Osteocyte (in vitro differentiated cells): Measurements from ENCODE around the gene RBM14. TPM values are rescaled to one million over a fixed set of nuclear protein-coding genes. Genes with fewer than 3 reads are reported as not detected.

Experiments
- DNase-seq: peaks from one replicate; pipeline ENCODE4 v3.0.0; 2021; ENCODE audit warnings: mixed read lengths; ENCODE audit not compliant: unreplicated experiment; ENCODE audit errors: extremely low spot score
- H3K27ac Mint-ChIP-seq: one replicate; pipeline ENCODE4 v1.8.0; 2021; ENCODE audit warnings: mild to moderate bottlenecking, mixed read lengths; ENCODE audit not compliant: unreplicated experiment
- H3K27me3 Mint-ChIP-seq: one replicate; pipeline ENCODE4 v1.8.0; 2021; ENCODE audit warnings: mixed read lengths; ENCODE audit not compliant: unreplicated experiment
- H3K36me3 Mint-ChIP-seq: one replicate; pipeline ENCODE4 v1.8.0; 2021; ENCODE audit warnings: mixed read lengths; ENCODE audit not compliant: unreplicated experiment
- H3K4me1 Mint-ChIP-seq: one replicate; pipeline ENCODE4 v1.8.0; 2021; ENCODE audit warnings: mixed read lengths; ENCODE audit not compliant: unreplicated experiment
- H3K4me3 Mint-ChIP-seq: one replicate; pipeline ENCODE4 v1.8.0; 2021; ENCODE audit warnings: mild to moderate bottlenecking, moderate library complexity, mixed read lengths; ENCODE audit not compliant: unreplicated experiment
- H3K9me3 Mint-ChIP-seq: one replicate; pipeline ENCODE4 v1.8.0; 2021; ENCODE audit warnings: mixed read lengths; ENCODE audit not compliant: unreplicated experiment
- total RNA-seq: library from RNA; stranded (reverse); gene quantifications from 2 replicates; pipeline ENCODE4 v1.2.1, GENCODE V29; 2021
- TF ChIP-seq, protein P1 (sequence below): fragments of 200-600 bp; sonication (generic); IDR thresholded peaks from 2 replicates; pipeline ENCODE4 v1.5.0; 2021; ENCODE audit warnings: antibody characterized with exemption, mild to moderate bottlenecking, moderate library complexity

Gene RBM14
- total RNA-seq, 1 donor from 2014 or later, result 59.2 TPM

DNA sequence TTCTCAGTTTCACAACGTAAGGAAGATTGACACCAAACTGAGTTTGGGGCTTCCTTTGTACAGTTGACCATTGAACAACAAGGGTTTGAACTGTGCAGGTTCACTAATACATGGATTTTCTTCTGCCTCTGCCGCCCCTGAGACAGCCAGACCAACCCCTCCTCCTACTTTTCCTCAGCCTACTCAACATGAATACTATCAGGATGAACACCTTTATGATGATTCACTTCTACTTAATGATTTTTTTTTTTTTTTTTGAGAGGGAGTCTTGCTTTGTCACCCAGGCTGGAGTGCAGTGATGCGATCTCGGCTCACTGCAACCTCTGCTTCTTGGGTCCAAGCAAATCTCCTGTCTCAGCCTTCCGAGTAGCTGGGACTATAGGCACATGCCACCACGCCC, 36.7 kb downstream of the RBM14 start:
- Mint-ChIP-seq H3K4me3 (no peak overlapping the region), H3K9me3 (no peaks in the 10 kb centered on the region), H3K4me1 (no peaks in the 10 kb centered on the region), H3K27ac (no peak overlapping the region), H3K36me3 (peaks cover 20% of the 10 kb centered on the region), H3K27me3 (no peaks in the 10 kb centered on the region)
- TF ChIP-seq, protein P1, sequence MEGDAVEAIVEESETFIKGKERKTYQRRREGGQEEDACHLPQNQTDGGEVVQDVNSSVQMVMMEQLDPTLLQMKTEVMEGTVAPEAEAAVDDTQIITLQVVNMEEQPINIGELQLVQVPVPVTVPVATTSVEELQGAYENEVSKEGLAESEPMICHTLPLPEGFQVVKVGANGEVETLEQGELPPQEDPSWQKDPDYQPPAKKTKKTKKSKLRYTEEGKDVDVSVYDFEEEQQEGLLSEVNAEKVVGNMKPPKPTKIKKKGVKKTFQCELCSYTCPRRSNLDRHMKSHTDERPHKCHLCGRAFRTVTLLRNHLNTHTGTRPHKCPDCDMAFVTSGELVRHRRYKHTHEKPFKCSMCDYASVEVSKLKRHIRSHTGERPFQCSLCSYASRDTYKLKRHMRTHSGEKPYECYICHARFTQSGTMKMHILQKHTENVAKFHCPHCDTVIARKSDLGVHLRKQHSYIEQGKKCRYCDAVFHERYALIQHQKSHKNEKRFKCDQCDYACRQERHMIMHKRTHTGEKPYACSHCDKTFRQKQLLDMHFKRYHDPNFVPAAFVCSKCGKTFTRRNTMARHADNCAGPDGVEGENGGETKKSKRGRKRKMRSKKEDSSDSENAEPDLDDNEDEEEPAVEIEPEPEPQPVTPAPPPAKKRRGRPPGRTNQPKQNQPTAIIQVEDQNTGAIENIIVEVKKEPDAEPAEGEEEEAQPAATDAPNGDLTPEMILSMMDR, result no peak
- DNase-seq, result no peak

- Mint-ChIP-seq H3K27ac (no peak overlapping the region), H3K9me3 (no peaks in the 10 kb centered on the region), H3K4me3 (no peak overlapping the region), H3K4me1 (no peaks in the 10 kb centered on the region), H3K27me3 (no peaks in the 10 kb centered on the region), H3K36me3 (peaks cover 16% of the 10 kb centered on the region)
- TF ChIP-seq, protein P1, result no peak
- DNase-seq, result no peak
Measured at GRCh38 chr11:66659763-66660162, 43.3 kb downstream of the RBM14 start.

GRCh38 chr11:66663741-66664296, 47.4 kb downstream of the RBM14 start:
- no peaks in the 10 kb centered on the region for H3K9me3 Mint-ChIP-seq
- DNase-seq, result no peak
- TF ChIP-seq, protein P1, result no peak
- H3K27me3 Mint-ChIP-seq, result no peaks in the 10 kb centered on the region
- no peak overlapping the region for H3K4me3 Mint-ChIP-seq
- no peaks in the 10 kb centered on the region for H3K4me1 Mint-ChIP-seq
- H3K27ac Mint-ChIP-seq, result no peak overlapping the region
- peaks cover 38% of the 10 kb centered on the region for H3K36me3 Mint-ChIP-seq

GRCh38 chr11:66665369-66665768, 48.9 kb downstream of the RBM14 start:
- Mint-ChIP-seq H3K27me3 (no peaks in the 10 kb centered on the region), H3K4me1 (no peaks in the 10 kb centered on the region), H3K36me3 (peaks cover 32% of the 10 kb centered on the region), H3K27ac (peak overlapping the region; percentile 63), H3K4me3 (no peak overlapping the region), H3K9me3 (no peaks in the 10 kb centered on the region)
- no peak for DNase-seq
- TF ChIP-seq, protein P1, result no peak

- DNase-seq, result no peak
- H3K27me3 Mint-ChIP-seq, result no peaks in the 10 kb centered on the region
- peaks cover 11% of the 10 kb centered on the region for H3K4me1 Mint-ChIP-seq
- no peak overlapping the region for H3K4me3 Mint-ChIP-seq
- H3K27ac Mint-ChIP-seq, result no peak overlapping the region
- TF ChIP-seq, protein P1, result no peak
- H3K9me3 Mint-ChIP-seq, result no peaks in the 10 kb centered on the region
- H3K36me3 Mint-ChIP-seq, result peaks cover 16% of the 10 kb centered on the region
Measured at GRCh38 chr11:66670816-66671215, 54.4 kb downstream of the RBM14 start.
